A673 (cell line): ENCODE measurements around the gene MMADHC. TPM values are rescaled to one million over a fixed set of nuclear protein-coding genes. Genes with fewer than 3 reads are reported as not detected.

Experiments used
- BruUV-seq: library from RNA; stranded (reverse); fragments of 400-500 nt; replicated peaks from 2 replicates; lab custom pipeline; 2021; lab: Mats Ljungman, UMichigan
- CTCF ChIA-PET: fragments of 300-600 bp; sonication (Branson Sonifier 250); formaldehyde crosslinking; loops from one replicate; lab custom pipeline; 2022; ENCODE audit warnings: antibody characterized with exemption; lab: Charles Lee
- POLR2A ChIA-PET: fragments of 300-600 bp; sonication (Branson Sonifier 250); formaldehyde crosslinking; loops from one replicate; lab custom pipeline; 2022; ENCODE audit warnings: antibody characterized with exemption; ENCODE audit not compliant: low non-redundant PET; lab: Charles Lee
- DNase-seq: peaks from one replicate; pipeline ENCODE4 v3.0.0-alpha.2; 2015; ENCODE audit warnings: low spot score
- H3K27ac ChIP-seq: fragments of 200-600 bp; sonication (generic); 2 replicates; pipeline ENCODE4 v1.5.1; 2016; ENCODE audit warnings: mixed run types, low read depth, mild to moderate bottlenecking, mixed read lengths, antibody characterized with exemption, low read length; ENCODE audit not compliant: poor library complexity, severe bottlenecking
- H3K27me3 ChIP-seq: fragments of 200-600 bp; sonication (generic); replicated peaks from 2 replicates; pipeline ENCODE4 v1.6.1; 2017; ENCODE audit warnings: mixed run types, low read depth, mild to moderate bottlenecking, mixed read lengths, antibody characterized with exemption, low read length; ENCODE audit not compliant: insufficient read depth, poor library complexity
- H3K36me3 ChIP-seq: fragments of 200-600 bp; sonication (generic); 2 replicates; pipeline ENCODE4 v1.6.1; 2016; ENCODE audit warnings: mixed run types, mild to moderate bottlenecking, mixed read lengths, antibody characterized with exemption, low read length; ENCODE audit not compliant: insufficient read depth, poor library complexity, severe bottlenecking
- H3K4me1 ChIP-seq: fragments of 200-600 bp; sonication (generic); 2 replicates; pipeline ENCODE4 v1.6.1; 2017; ENCODE audit warnings: mixed run types, mild to moderate bottlenecking, mixed read lengths, antibody characterized with exemption, low read length; ENCODE audit not compliant: insufficient read depth, poor library complexity, severe bottlenecking
- H3K4me3 ChIP-seq: fragments of 200-600 bp; sonication (generic); 2 replicates; pipeline ENCODE4 v1.5.1; 2016; ENCODE audit warnings: low read depth, mixed run types, mild to moderate bottlenecking, mixed read lengths, low read length; ENCODE audit not compliant: poor library complexity, severe bottlenecking
- H3K9me3 ChIP-seq: fragments of 200-600 bp; sonication (generic); 2 replicates; pipeline ENCODE4 v1.6.1; 2016; ENCODE audit warnings: mixed run types, low read depth, mild to moderate bottlenecking, mixed read lengths, antibody characterized with exemption, low read length; ENCODE audit not compliant: poor library complexity, severe bottlenecking
- CTCF ChIP-seq: fragments of 300-800, 200-600 bp; sonication (generic); conservative IDR thresholded peaks from 2 replicates; pipeline ENCODE4 v1.5.1; 2017; ENCODE audit warnings: low read depth, mild to moderate bottlenecking, antibody characterized with exemption, low read length, moderate library complexity, mixed read lengths
- EZH2 ChIP-seq: fragments of 200-600 bp; sonication (generic); IDR thresholded peaks from 2 replicates; pipeline ENCODE4 v1.6.1; 2017; ENCODE audit warnings: borderline replicate concordance, low read depth, mild to moderate bottlenecking, mixed read lengths, antibody characterized with exemption, low read length; ENCODE audit not compliant: poor library complexity, severe bottlenecking
- intact Hi-C: fragments of 100-400 bp; cut with micrococcal nuclease; formaldehyde crosslinking; loops from one replicate; pipeline ENCODE4 v1.10.0; 2022; ENCODE audit not compliant: unreplicated experiment
- total RNA-seq: library from RNA; stranded (reverse); gene quantifications from 2 replicates; pipeline ENCODE4 v1.2.3, GENCODE V29; 2021

Gene MMADHC
- total RNA-seq, 1 experiment from 2014 or later, result 124 TPM

GRCh38 chr2:149595056-149595963 is 7.7 kb upstream of the MMADHC start:
- ChIA-PET POLR2A (no interaction called here), CTCF (interaction anchor here (0.6 to 1.5 kb wide), 3 partner anchors 537 to 1643 kb away, joined by 5 to 6 read pairs (median 5); no protein-coding TSS in a partner anchor)
- Histone ChIP-seq H3K27ac (no peak overlapping the region), H3K36me3 (no peaks in the 10 kb centered on the region), H3K4me3 (no peak overlapping the region), H3K9me3 (no peaks in the 10 kb centered on the region), H3K27me3 (no peaks in the 10 kb centered on the region), H3K4me1 (peaks cover 3% of the 10 kb centered on the region)
- TF ChIP-seq EZH2 (no peak), CTCF (peak; percentile 33; the same call in 1 of the 2 replicates)
- BruUV-seq, result no TSS peak
- intact Hi-C loops, result loop anchor here (2.0 to 5.0 kb wide), 4 partner anchors 547 to 1643 kb away; no protein-coding TSS in a partner anchor
- no peak for DNase-seq

- no peaks in the 10 kb centered on the region for H3K27me3 ChIP-seq
- intact Hi-C loops, result loop anchor here (2.0 kb wide), 1 partner anchor 1644 kb away; no protein-coding TSS in a partner anchor
- H3K9me3 ChIP-seq, result no peaks in the 10 kb centered on the region
- H3K36me3 ChIP-seq, result no peaks in the 10 kb centered on the region
- TF ChIP-seq CTCF (no peak), EZH2 (no peak)
- CTCF ChIA-PET, result interaction anchor here (0.6 to 1.5 kb wide), 2 partner anchors 538 to 1644 kb away, joined by 5 to 6 read pairs; no protein-coding TSS in a partner anchor
- no TSS peak for BruUV-seq
- H3K4me1 ChIP-seq, result peaks cover 3% of the 10 kb centered on the region
- H3K4me3 ChIP-seq, result no peak overlapping the region
- no peak overlapping the region for H3K27ac ChIP-seq
- POLR2A ChIA-PET, result no interaction called here
- DNase-seq, result no peak
Measured at GRCh38 chr2:149594411-149594810, 6.8 kb upstream of the MMADHC start.

- TSS peak; percentile 72 for BruUV-seq
- H3K9me3 ChIP-seq, result no peaks in the 10 kb centered on the region
- TF ChIP-seq EZH2 (no peak), CTCF (no peak)
- ChIA-PET POLR2A (no interaction called here), CTCF (interaction anchor here (0.6 kb wide), 1 partner anchor 23 kb away, joined by 3 read pairs; no protein-coding TSS in a partner anchor)
- no peak overlapping the region for H3K27ac ChIP-seq
- peaks cover 24% of the 10 kb centered on the region for H3K4me1 ChIP-seq
- no peaks in the 10 kb centered on the region for H3K27me3 ChIP-seq
- peak overlapping the region; percentile 79 for H3K4me3 ChIP-seq
- DNase-seq, result no peak
- intact Hi-C loops, result no loop called here
- H3K36me3 ChIP-seq, result peaks cover 19% of the 10 kb centered on the region
Measured at GRCh38 chr2:149587950-149588487, 444 bp upstream of the MMADHC start.
